Cerebellar nuclear complex (tissue), 1 donor: ENCODE data around the gene KCNJ4.
A peak's percentile ranks its signal among the peaks of the same experiment; 100 is the strongest.
"Not testable (repeated sequence)": the region's sequence is repeated elsewhere in the genome, so short reads cannot be mapped to it uniquely, and the experiment has no call there.

Experiments
- DNase-seq, 2 experiments: peaks; one replicate each; lab custom pipeline; 2025; lab: John Stamatoyannopoulos, UW

KCNJ4 gene

GRCh38 chr22:38470179-38470578 lies 15.2 kb upstream of the KCNJ4 start:
- not testable (repeated sequence) for DNase-seq

- DNase-seq: no peak
These were observed 14.3 kb upstream of the KCNJ4 start for GRCh38 chr22:38469306-38469781.

GRCh38 chr22:38468443-38469305 lies 13.7 kb upstream of the KCNJ4 start:
- no peak for DNase-seq

- DNase-seq: no peak
These were observed 13.0 kb upstream of the KCNJ4 start, which contains the start of gene KDELR3 for GRCh38 chr22:38467904-38468442. Gene KDELR3, plus strand, starts transcription at chr22:38468096. Its CDS starts 138 bp downstream, at chr22:38468234.

GRCh38 chr22:38467438-38467903 lies 12.5 kb upstream of the KCNJ4 start:
- DNase-seq: no peak

GRCh38 chr22:38465673-38466490 lies 10.9 kb upstream of the KCNJ4 start:
- DNase-seq: no peak

GRCh38 chr22:38464992-38465672 lies 10.1 kb upstream of the KCNJ4 start:
- no peak for DNase-seq

GRCh38 chr22:38462960-38463784 lies 8.2 kb upstream of the KCNJ4 start:
- no peak for DNase-seq

- peak in 1 of 2 experiments; percentile 4 for DNase-seq
These were observed 6.5 kb upstream of the KCNJ4 start for GRCh38 chr22:38461414-38462081.

- no peak for DNase-seq
These were observed 6.0 kb upstream of the KCNJ4 start for GRCh38 chr22:38461057-38461413.

GRCh38 chr22:38460426-38460840 lies 5.4 kb upstream of the KCNJ4 start:
- no peak for DNase-seq

GRCh38 chr22:38456841-38457699 lies 2.1 kb upstream of the KCNJ4 start:
- no peak for DNase-seq

- no peak for DNase-seq
These were observed 1.4 kb upstream of the KCNJ4 start for GRCh38 chr22:38456272-38456835.

- DNase-seq: no peak
These were observed 702 bp upstream of the KCNJ4 start for GRCh38 chr22:38455530-38456271.

- DNase-seq: no peak
These were observed 485 bp downstream of the KCNJ4 start for GRCh38 chr22:38454353-38455075.

- no peak for DNase-seq
These were observed 1.0 kb downstream of the KCNJ4 start for GRCh38 chr22:38453996-38454352.

- DNase-seq: no peak
These were observed 1.8 kb downstream of the KCNJ4 start for GRCh38 chr22:38453066-38453672.
